Naive B cell (primary cell): Measurements from ENCODE around the gene RPA3. TPM values are rescaled to one million over a fixed set of nuclear protein-coding genes. Genes with fewer than 3 reads are reported as not detected.

ENCODE experiments used
- ATAC-seq, 2 donors: fragments of 150-1000 bp; cut with Tn5 transposase; 2 replicates each; pipeline ENCODE4 v1.10.0; 2021; ENCODE audit warnings: low read depth in 2 of 2, mild to moderate bottlenecking in 2 of 2, moderate library complexity in 2 of 2
- DNase-seq: peaks from one replicate; pipeline ENCODE4 v3.0.0; 2022
- H3K27ac Mint-ChIP-seq, 6 donors: one replicate each; pipeline ENCODE4 v1.8.0; 2020 to 2022; ENCODE audit warnings: mild to moderate bottlenecking in 6 of 6, mixed read lengths in 6 of 6, moderate library complexity in 5 of 6, inconsistent platforms in 2 of 6
- H3K27me3 Mint-ChIP-seq, 3 donors: one replicate each; pipeline ENCODE4 v1.8.0; 2021 to 2022; ENCODE audit warnings: mixed read lengths in 3 of 3, mild to moderate bottlenecking in 1 of 3
- H3K36me3 Mint-ChIP-seq, 2 donors: one replicate each; pipeline ENCODE4 v1.8.0; 2020 to 2022; ENCODE audit warnings: mixed read lengths in 2 of 2, inconsistent platforms in 1 of 2, mild to moderate bottlenecking in 1 of 2
- H3K4me1 Mint-ChIP-seq, 3 donors: one replicate each; pipeline ENCODE4 v1.8.0; 2020 to 2022; ENCODE audit warnings: mixed read lengths in 3 of 3, inconsistent platforms in 1 of 3, mild to moderate bottlenecking in 1 of 3, moderate library complexity in 1 of 3
- H3K4me3 Mint-ChIP-seq, 8 donors: one replicate each; pipeline ENCODE4 v1.8.0; 2020 to 2022; ENCODE audit warnings: mild to moderate bottlenecking in 8 of 8, mixed read lengths in 8 of 8, moderate library complexity in 8 of 8, inconsistent platforms in 2 of 8
- H3K9me3 Mint-ChIP-seq, 7 donors: one replicate each; pipeline ENCODE4 v1.8.0; 2020 to 2022; ENCODE audit warnings: mixed read lengths in 7 of 7, mild to moderate bottlenecking in 5 of 7, inconsistent platforms in 2 of 7, moderate library complexity in 1 of 7
- polyA plus RNA-seq, 6 donors: library from polyadenylated mRNA; unstranded; fragments of 300-500 nt; fragmentation: Illumina TruSeq; gene quantifications; one replicate each; pipeline ENCODE4 v1.2.3, GENCODE V29; 2021; ENCODE audit warnings: low read depth in 6 of 6

Gene RPA3
- polyA plus RNA-seq, 6 donors from 2014 or later, result 114 to 186 (median 150) TPM

DNA sequence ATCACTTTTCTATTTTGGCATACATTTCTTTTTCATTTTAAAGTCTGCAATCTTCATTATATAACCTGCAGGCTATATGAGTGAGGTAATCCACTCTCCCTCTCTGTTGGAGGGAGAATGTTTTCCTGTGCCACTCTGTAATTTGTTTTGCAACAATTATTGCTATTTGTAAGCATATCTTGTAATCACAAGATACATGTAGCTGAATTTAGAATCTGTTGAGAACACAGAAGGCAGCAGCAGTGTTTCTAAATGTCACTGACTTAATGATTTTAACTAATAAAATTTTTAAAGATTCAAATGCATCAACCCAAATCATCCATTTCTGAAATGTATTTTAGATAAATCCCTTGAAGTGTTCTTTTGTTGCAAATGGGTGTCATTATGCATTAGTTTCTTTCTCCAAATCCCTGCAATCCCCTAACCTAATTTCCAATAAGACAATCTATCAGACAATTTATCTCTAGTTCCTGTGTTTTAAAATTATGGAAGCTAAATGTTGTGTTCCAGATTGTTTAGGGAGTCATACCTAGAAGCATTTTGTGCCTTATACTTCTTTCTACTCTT is 97.7 kb downstream of the RPA3 start:
- DNase-seq (no peak), ATAC-seq (no peak)
- H3K27me3 Mint-ChIP-seq, result no peaks in the 10 kb centered on the region
- peaks cover 0 to 2% (median under 1%) of the 10 kb centered on the region in 7 donors for H3K9me3 Mint-ChIP-seq
- no peak overlapping the region for H3K27ac Mint-ChIP-seq
- H3K4me1 Mint-ChIP-seq, result no peaks in the 10 kb centered on the region
- no peak overlapping the region for H3K4me3 Mint-ChIP-seq
- H3K36me3 Mint-ChIP-seq, result no peaks in the 10 kb centered on the region

DNA sequence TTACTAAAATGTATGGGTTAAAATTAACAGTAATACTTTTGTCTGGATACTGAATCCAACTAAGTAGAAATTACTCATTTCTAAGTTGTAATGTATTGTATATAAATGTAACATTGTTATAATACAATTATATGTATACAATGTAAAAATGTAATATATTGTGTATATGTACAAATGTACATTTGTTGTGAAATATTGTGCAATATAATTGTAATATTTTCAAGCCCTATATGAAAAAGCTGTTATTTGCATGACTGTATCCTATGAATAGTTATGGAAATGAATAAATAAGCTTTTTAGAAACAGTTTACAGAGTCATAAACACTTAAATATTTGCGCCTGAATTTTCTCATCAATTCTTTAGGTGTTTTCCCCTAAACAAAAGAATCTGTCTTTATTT is 98.2 kb downstream of the RPA3 start:
- no peaks in the 10 kb centered on the region for H3K27me3 Mint-ChIP-seq
- H3K4me3 Mint-ChIP-seq, result no peak overlapping the region
- no peaks in the 10 kb centered on the region for H3K36me3 Mint-ChIP-seq
- no peak overlapping the region for H3K27ac Mint-ChIP-seq
- no peak for DNase-seq
- H3K9me3 Mint-ChIP-seq, result no peaks in the 10 kb centered on the region
- peaks cover under 1 to 3% (median 2%) of the 10 kb centered on the region in 3 donors for H3K4me1 Mint-ChIP-seq
- no peak for ATAC-seq

DNA sequence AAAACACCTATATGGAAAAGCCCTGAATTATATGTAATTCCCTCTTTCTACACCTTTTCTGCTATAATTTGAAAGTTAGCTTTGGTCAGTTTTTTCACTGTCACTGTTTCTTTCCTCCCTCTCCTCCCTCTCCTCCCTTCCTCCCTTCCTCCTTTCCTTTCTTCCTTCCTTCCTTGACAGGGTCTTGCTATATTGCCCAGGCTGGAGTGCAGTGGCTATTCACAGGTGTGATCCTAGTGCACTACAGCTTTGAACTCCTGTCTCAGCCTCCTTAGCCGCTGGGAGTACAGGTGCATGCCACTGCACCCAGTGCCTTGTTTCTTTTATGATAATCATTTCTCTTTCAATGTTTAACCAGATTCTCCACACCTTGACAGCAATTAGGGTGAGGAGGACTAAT is 100.0 kb downstream of the RPA3 start:
- no peak for DNase-seq
- no peak for ATAC-seq
- no peaks in the 10 kb centered on the region for H3K9me3 Mint-ChIP-seq
- H3K27ac Mint-ChIP-seq, result peak overlapping the region in 1 of 6 donors; percentile 50
- H3K27me3 Mint-ChIP-seq, result no peaks in the 10 kb centered on the region
- H3K4me3 Mint-ChIP-seq, result no peak overlapping the region
- H3K4me1 Mint-ChIP-seq, result peaks cover 3 to 13% (median 10%) of the 10 kb centered on the region in 3 donors
- no peaks in the 10 kb centered on the region for H3K36me3 Mint-ChIP-seq

DNA sequence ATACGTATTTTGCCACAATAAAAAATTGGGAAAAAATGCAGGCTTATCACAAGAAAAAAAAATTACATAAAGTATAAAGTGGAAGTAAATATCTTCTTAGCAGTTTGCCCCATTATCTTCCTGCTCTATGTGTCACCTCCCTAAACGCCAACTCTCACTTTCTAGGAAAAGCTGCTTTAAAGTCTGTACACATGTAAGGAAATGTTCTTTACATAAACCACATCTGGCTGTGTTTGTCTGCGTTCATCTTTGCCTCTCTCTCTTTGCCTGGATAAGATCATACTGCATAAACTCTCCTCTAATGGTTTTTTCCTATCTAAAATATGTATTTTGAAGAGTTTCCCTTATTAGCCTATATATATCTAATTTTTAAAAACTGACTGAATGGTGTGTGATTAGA is 100.9 kb downstream of the RPA3 start:
- Mint-ChIP-seq H3K4me3 (no peak overlapping the region), H3K36me3 (no peaks in the 10 kb centered on the region), H3K27ac (no peak overlapping the region), H3K27me3 (no peaks in the 10 kb centered on the region), H3K4me1 (peaks cover 3 to 13% (median 10%) of the 10 kb centered on the region in 3 donors), H3K9me3 (no peaks in the 10 kb centered on the region)
- no peak for ATAC-seq
- no peak for DNase-seq

DNA sequence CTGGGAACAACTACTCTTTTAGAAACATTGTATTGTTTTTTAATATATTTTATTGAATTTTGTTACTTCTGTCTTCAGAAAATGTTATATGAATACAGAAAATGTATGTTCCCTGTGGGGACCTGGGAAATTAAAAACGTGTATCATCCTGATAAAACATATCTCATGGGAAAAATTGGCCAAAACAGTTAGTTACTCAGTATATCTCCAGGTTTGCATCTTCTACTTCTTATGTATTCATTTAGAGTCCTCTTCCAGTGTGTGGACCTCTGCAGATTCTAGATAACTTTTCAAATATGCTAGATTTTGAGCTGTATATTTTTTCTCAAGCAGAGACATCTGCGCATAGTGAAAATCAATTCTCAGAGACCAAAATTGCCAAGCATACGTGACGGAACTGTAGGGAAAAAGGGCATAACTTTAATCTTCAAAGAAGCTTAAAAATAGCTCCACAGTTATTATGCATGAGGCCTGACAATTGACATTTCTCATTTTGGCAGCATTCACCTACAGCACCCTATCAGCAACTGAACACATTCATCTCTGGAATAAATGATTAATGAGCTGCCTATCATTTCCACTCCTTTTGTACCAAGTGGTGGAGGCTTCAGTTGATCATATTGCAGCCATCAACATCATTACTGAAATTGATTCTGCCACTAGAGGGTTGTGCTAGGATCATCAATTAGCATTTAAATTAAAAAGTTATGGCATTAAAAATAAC is 104.2 kb downstream of the RPA3 start:
- H3K27me3 Mint-ChIP-seq, result no peaks in the 10 kb centered on the region
- no peaks in the 10 kb centered on the region for H3K36me3 Mint-ChIP-seq
- peaks cover 3 to 13% (median 10%) of the 10 kb centered on the region in 3 donors for H3K4me1 Mint-ChIP-seq
- H3K27ac Mint-ChIP-seq, result peak overlapping the region in 1 of 6 donors; percentile 75
- no peaks in the 10 kb centered on the region for H3K9me3 Mint-ChIP-seq
- ATAC-seq (no peak), DNase-seq (no peak)
- no peak overlapping the region for H3K4me3 Mint-ChIP-seq

DNA sequence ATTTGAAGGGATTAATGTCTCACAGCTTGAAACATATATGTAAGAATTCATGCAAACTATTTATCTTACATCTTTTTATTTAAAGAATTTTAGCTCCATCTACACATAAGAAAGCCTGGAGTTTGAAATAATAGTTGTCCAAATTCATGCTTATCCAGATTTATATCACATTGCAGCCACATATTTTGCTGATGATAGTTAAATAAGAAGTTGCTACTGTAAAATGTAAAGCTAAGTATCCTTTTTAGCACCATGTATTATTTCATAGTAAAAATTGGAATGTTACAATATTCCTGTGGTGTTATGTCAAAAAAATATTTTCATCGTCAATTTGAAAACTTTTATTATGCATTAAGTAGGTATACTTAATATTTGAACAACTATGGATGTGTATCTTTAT is 105.2 kb downstream of the RPA3 start:
- DNase-seq, result no peak
- Mint-ChIP-seq H3K4me1 (peaks cover 3 to 13% (median 10%) of the 10 kb centered on the region in 3 donors), H3K4me3 (no peak overlapping the region), H3K27me3 (no peaks in the 10 kb centered on the region), H3K9me3 (no peaks in the 10 kb centered on the region), H3K27ac (no peak overlapping the region), H3K36me3 (no peaks in the 10 kb centered on the region)
- no peak for ATAC-seq

DNA sequence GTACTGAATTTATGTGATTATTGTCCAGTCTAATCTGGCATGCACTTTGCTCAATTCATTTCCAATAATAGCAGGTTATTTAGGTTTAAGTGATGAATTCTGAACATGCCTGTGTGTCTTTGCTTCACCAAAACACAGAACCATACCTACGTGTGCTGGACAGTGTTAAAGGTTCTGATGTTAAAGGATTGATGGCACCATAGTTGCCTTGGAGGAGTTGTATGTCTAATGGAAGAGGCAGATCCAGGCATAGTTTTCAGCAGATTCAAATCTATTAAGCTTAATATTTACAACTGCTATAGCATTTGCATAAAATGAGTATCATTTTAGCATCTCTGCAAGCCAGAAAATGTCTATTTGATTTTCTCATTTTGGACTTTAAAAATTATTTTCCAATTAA is 105.9 kb downstream of the RPA3 start:
- DNase-seq, result no peak
- Mint-ChIP-seq H3K4me1 (peaks cover 3 to 13% (median 10%) of the 10 kb centered on the region in 3 donors), H3K4me3 (no peak overlapping the region), H3K27ac (peak overlapping the region in 1 of 6 donors; percentile 0), H3K36me3 (peaks cover 0 to 6% of the 10 kb centered on the region in 2 donors), H3K27me3 (no peaks in the 10 kb centered on the region), H3K9me3 (no peaks in the 10 kb centered on the region)
- ATAC-seq, result no peak

DNA sequence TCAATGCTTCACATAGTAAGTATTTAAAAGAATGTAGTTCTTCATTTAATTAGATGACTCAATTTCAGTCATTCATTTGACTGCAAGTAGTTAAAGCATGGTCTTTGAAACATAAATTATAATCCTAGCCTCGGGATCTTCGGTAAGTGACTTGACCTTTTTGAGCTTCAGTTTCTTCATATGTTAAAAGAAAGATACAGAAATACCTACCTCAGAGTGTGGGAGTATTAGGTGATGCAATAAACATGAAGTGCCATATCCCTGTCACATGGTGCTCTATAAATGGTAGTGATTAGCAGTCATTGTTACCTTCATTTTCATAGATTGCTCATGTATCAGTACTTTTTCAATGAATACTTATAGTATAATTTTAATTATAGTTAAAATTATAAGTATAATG is 109.1 kb downstream of the RPA3 start:
- Mint-ChIP-seq H3K4me1 (peaks cover 0 to 3% (median 0%) of the 10 kb centered on the region in 3 donors), H3K27ac (no peak overlapping the region), H3K36me3 (peaks cover 6 to 11% of the 10 kb centered on the region in 2 donors), H3K4me3 (no peak overlapping the region), H3K27me3 (no peaks in the 10 kb centered on the region), H3K9me3 (no peaks in the 10 kb centered on the region)
- no peak for DNase-seq
- ATAC-seq, result no peak

DNA sequence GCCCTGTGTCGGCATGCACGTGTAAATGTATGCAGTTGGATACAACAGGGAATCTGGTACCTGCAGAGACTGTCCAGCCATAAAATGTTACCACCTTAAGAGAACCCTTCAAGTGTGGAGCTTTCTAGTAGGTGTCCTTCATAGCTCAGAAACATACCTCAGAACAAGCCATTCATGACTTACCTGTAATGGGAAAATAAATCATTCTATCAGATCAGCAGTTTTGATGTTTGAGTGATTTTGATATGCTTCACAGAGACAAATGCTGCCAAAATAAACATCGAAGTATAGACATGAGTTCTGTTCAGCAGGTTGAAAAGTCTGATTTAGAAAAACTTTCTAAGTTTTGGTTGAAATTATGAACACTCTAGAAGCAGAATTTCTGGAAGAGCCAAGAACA is 111.4 kb downstream of the RPA3 start:
- no peak for ATAC-seq
- H3K4me3 Mint-ChIP-seq, result no peak overlapping the region
- H3K9me3 Mint-ChIP-seq, result no peaks in the 10 kb centered on the region
- DNase-seq, result no peak
- no peaks in the 10 kb centered on the region for H3K4me1 Mint-ChIP-seq
- peaks cover 6 to 11% of the 10 kb centered on the region in 2 donors for H3K36me3 Mint-ChIP-seq
- H3K27ac Mint-ChIP-seq, result peak overlapping the region in 2 of 6 donors; percentile 27 to 56
- no peaks in the 10 kb centered on the region for H3K27me3 Mint-ChIP-seq

DNA sequence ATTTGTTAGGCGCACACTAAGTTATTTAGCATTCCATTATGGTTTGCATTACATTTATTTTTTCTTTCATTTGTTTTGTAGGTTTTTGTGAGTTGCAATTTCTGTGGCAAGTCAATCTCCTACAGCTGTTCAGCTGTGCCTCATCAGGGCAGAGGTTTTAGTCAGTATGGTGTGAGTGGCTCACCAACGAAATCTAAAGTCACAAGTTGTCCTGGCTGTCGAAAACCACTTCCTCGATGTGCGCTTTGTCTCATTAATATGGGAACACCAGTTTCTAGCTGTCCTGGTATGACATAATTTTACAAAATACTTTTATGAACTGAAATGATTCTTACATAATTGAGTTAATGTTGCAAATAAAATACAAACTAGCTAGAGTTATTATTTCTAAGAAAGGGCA is 122.2 kb downstream of the RPA3 start:
- Mint-ChIP-seq H3K36me3 (peaks cover 12 to 23% of the 10 kb centered on the region in 2 donors), H3K4me1 (no peaks in the 10 kb centered on the region), H3K27me3 (no peaks in the 10 kb centered on the region), H3K9me3 (peaks cover 0 to 2% (median 0%) of the 10 kb centered on the region in 7 donors), H3K4me3 (no peak overlapping the region), H3K27ac (no peak overlapping the region)
- DNase-seq (no peak), ATAC-seq (no peak)

DNA sequence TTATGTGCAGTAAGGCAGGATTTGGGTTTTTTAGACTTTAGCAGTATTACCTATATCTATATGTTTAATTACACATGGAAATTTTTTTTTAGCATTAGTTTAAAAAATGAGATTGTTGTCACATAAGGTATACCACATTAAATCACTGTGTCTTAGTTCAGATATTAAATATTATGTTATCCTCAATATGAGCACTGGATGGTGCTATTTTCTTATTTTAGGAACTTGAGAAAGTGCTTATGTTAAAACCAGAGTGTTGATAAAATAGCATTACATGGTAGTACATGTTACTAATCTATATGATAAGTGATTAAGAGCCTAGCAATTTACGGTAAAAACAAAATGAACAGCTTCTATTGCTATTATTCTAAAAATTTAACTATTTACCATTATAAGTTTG is 123.0 kb downstream of the RPA3 start:
- Mint-ChIP-seq H3K27me3 (no peaks in the 10 kb centered on the region), H3K4me1 (peaks cover under 1 to 5% (median 4%) of the 10 kb centered on the region in 3 donors), H3K9me3 (no peaks in the 10 kb centered on the region), H3K4me3 (no peak overlapping the region), H3K27ac (peak overlapping the region in 1 of 6 donors; percentile 13), H3K36me3 (peaks cover 12 to 23% of the 10 kb centered on the region in 2 donors)
- ATAC-seq (peak; percentile 41 to 51), DNase-seq (peak; percentile 20)

Other genes with a start within 250 kb of the RPA3 start
- not detected for gene COL28A1, start 182.7 kb downstream of the RPA3 start, polyA plus RNA-seq
- 10 to 100 TPM; 26.3 to 52.4 (median 38.9) TPM for gene MIOS, start 151.7 kb downstream of the RPA3 start, polyA plus RNA-seq
- 10 to 100 TPM; 23.1 to 33.9 (median 30.1) TPM for gene UMAD1, start 77.9 kb downstream of the RPA3 start, polyA plus RNA-seq